Fibroblast of lung (primary cell): ENCODE results near the gene COPA. TPM values are rescaled to one million over a fixed set of nuclear protein-coding genes. Genes with fewer than 3 reads are reported as not detected.

Experiments
- DNase-seq, 2 donors: peaks; one replicate each; pipeline versions ENCODE4 v3.0.0 to v3.0.0-alpha.2; 2010; ENCODE audit warnings: low read depth in 2 of 2
- H2AFZ ChIP-seq: 2 replicates; pipeline ENCODE4 v1.5.1; 2012; ENCODE audit warnings: low read length, control low read depth, inconsistent platforms
- H3K27ac ChIP-seq: 2 replicates; pipeline ENCODE4 v1.5.1; 2011; ENCODE audit warnings: low read length, control low read depth; ENCODE audit not compliant: insufficient read depth
- H3K27me3 ChIP-seq: 2 replicates; pipeline ENCODE4 v1.5.1; 2011; ENCODE audit warnings: mild to moderate bottlenecking, low read length; ENCODE audit not compliant: control insufficient read depth, insufficient read depth
- H3K36me3 ChIP-seq: 2 replicates; pipeline ENCODE4 v1.5.1; 2011; ENCODE audit warnings: low read length; ENCODE audit not compliant: control insufficient read depth, insufficient read depth
- H3K4me1 ChIP-seq: 2 replicates; pipeline ENCODE4 v1.5.1; 2011; ENCODE audit warnings: low read length; ENCODE audit not compliant: control insufficient read depth, insufficient read depth; ENCODE audit errors: extremely low read depth
- H3K4me2 ChIP-seq: 2 replicates; pipeline ENCODE4 v1.5.1; 2011; ENCODE audit warnings: low read length, control low read depth; ENCODE audit not compliant: insufficient read depth; ENCODE audit errors: extremely low read depth
- H3K4me3 ChIP-seq, 4 experiments: fragments of 200-600 bp in 1 of 4; sonication (generic) in 1 of 4; replicated peaks in 1 of 4; 2 replicates each; pipeline ENCODE4 v1.5.1; 2011 to 2016; ENCODE audit warnings: low read length in 4 of 4, low read depth in 3 of 4, mild to moderate bottlenecking in 3 of 4, control low read depth in 2 of 4, inconsistent platforms in 1 of 4, mixed read lengths in 1 of 4; ENCODE audit not compliant: insufficient read depth in 1 of 4; ENCODE audit errors: control extremely low read depth in 1 of 4
- H3K79me2 ChIP-seq: 2 replicates; pipeline ENCODE4 v1.5.1; 2012; ENCODE audit warnings: mild to moderate bottlenecking, low read length, inconsistent platforms; ENCODE audit not compliant: control insufficient read depth, insufficient read depth
- H3K9ac ChIP-seq: 2 replicates; pipeline ENCODE4 v1.5.1; 2011; ENCODE audit warnings: mild to moderate bottlenecking, low read length, control low read depth; ENCODE audit not compliant: insufficient read depth
- H3K9me3 ChIP-seq: 2 replicates; pipeline ENCODE4 v1.5.1; 2012; ENCODE audit warnings: low read depth, low read length; ENCODE audit not compliant: control insufficient read depth, insufficient read depth
- H4K20me1 ChIP-seq: 2 replicates; pipeline ENCODE4 v1.5.1; 2011; ENCODE audit warnings: low read length; ENCODE audit not compliant: control insufficient read depth, insufficient read depth; ENCODE audit errors: extremely low read depth
- EZH2 ChIP-seq: IDR thresholded peaks from 2 replicates; pipeline ENCODE4 v1.5.1; 2012; ENCODE audit warnings: low read length, control low read depth, mild to moderate bottlenecking; ENCODE audit errors: missing control alignments
- polyA plus RNA-seq, 2 donors: library from polyadenylated mRNA; depleted of rRNA in 1 of 2; stranded (reverse) in 1 of 2; unstranded in 1 of 2; fragments of >200 nt; gene quantifications; 2 replicates each; pipeline ENCODE4 v1.2.1, GENCODE V29; 2011 to 2012; ENCODE audit warnings: missing spikeins in 1 of 2
- total RNA-seq: library from RNA; depleted of rRNA; stranded (reverse); fragments of >200 nt; gene quantifications from 2 replicates; pipeline ENCODE4 v1.2.1, GENCODE V29; 2014
- TF ChIP-seq, protein P1 (sequence below), 2 donors: IDR thresholded peaks in 1 of 2; conservative IDR thresholded peaks in 1 of 2; 1 replicate in 1 of 2; 2 replicates in 1 of 2; pipeline ENCODE4 v1.5.1; 2011 to 2012; ENCODE audit warnings: low read length in 2 of 2, control low read depth in 1 of 2, inconsistent platforms in 1 of 2, low read depth in 1 of 2, mild to moderate bottlenecking in 1 of 2

Gene COPA
- total and polyA plus RNA-seq, 2 donors (not counting 1 experiment from before 2014, with no cell fraction given) = 276 to 316 TPM

DNA sequence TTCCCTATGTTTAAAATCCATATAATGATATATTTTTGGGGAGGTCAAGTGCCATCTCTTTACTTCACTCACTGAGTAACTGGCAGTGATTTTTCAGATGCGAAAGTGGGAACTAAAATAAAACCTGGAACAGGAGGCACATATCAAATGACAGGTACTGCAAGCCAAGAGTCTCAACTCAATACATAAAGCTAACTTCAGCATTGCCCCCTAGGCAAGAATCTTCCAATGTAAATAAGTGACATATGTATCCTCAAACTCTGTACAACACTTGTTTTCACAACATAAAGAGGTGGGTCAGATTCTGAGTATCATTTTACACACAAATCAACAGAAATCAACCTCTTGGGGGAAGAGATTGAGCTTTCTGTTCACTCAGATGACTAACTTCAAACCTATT lies 98.8 kb downstream of the COPA start:
- peaks cover 3% of the 10 kb centered on the region for H3K36me3 ChIP-seq
- H3K4me1 ChIP-seq = no peaks in the 10 kb centered on the region
- no peak overlapping the region for H3K4me3 ChIP-seq
- TF ChIP-seq, protein P1, sequence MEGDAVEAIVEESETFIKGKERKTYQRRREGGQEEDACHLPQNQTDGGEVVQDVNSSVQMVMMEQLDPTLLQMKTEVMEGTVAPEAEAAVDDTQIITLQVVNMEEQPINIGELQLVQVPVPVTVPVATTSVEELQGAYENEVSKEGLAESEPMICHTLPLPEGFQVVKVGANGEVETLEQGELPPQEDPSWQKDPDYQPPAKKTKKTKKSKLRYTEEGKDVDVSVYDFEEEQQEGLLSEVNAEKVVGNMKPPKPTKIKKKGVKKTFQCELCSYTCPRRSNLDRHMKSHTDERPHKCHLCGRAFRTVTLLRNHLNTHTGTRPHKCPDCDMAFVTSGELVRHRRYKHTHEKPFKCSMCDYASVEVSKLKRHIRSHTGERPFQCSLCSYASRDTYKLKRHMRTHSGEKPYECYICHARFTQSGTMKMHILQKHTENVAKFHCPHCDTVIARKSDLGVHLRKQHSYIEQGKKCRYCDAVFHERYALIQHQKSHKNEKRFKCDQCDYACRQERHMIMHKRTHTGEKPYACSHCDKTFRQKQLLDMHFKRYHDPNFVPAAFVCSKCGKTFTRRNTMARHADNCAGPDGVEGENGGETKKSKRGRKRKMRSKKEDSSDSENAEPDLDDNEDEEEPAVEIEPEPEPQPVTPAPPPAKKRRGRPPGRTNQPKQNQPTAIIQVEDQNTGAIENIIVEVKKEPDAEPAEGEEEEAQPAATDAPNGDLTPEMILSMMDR (conservative IDR thresholded peaks at IDR 0.05 in 1 of 2, IDR thresholded peaks at IDR 0.05 in 1 of 2; ENCODE audit: low read depth in 1 of 2, low read length in 2 of 2) = no peak
- TF ChIP-seq EZH2 = no peak
- no peak for DNase-seq
- H3K27me3 ChIP-seq = no peaks in the 10 kb centered on the region
- H2AFZ ChIP-seq = no peak overlapping the region
- no peaks in the 10 kb centered on the region for H3K9me3 ChIP-seq
- no peaks in the 10 kb centered on the region for H4K20me1 ChIP-seq
- H3K27ac ChIP-seq = no peak overlapping the region
- H3K4me2 ChIP-seq = no peak overlapping the region
- H3K79me2 ChIP-seq = peaks cover 13% of the 10 kb centered on the region
- no peak overlapping the region for H3K9ac ChIP-seq

DNA sequence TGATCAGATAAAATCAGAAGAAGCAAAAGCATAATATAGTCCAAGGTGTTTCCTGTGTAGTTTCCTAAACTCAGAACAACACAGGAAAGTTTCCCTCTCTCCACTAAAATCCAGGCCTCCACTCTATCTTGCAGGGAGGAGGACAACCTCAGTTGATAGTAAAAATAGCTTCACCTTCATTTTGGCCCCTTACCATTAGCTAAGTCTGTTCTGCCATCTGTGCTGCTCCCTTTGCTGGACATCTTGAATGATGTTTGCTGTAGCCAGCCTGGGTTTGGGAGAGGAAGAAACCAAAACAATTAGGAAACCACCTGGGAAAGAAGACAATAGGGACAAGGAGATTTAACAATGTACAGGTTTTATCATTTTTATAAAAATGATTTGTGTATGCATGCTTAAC lies 99.3 kb downstream of the COPA start:
- TF ChIP-seq EZH2 = no peak
- TF ChIP-seq, protein P1 (conservative IDR thresholded peaks at IDR 0.05 in 1 of 2, IDR thresholded peaks at IDR 0.05 in 1 of 2; ENCODE audit: low read depth in 1 of 2, low read length in 2 of 2) = no peak
- Histone ChIP-seq H3K79me2 (peaks cover 13% of the 10 kb centered on the region), H3K27me3 (no peaks in the 10 kb centered on the region), H3K4me1 (no peaks in the 10 kb centered on the region), H3K4me3 (no peak overlapping the region), H3K9me3 (no peaks in the 10 kb centered on the region), H3K9ac (no peak overlapping the region), H3K36me3 (peaks cover 3% of the 10 kb centered on the region), H2AFZ (no peak overlapping the region), H3K27ac (no peak overlapping the region), H4K20me1 (no peaks in the 10 kb centered on the region), H3K4me2 (no peak overlapping the region)
- DNase-seq = no peak

DNA sequence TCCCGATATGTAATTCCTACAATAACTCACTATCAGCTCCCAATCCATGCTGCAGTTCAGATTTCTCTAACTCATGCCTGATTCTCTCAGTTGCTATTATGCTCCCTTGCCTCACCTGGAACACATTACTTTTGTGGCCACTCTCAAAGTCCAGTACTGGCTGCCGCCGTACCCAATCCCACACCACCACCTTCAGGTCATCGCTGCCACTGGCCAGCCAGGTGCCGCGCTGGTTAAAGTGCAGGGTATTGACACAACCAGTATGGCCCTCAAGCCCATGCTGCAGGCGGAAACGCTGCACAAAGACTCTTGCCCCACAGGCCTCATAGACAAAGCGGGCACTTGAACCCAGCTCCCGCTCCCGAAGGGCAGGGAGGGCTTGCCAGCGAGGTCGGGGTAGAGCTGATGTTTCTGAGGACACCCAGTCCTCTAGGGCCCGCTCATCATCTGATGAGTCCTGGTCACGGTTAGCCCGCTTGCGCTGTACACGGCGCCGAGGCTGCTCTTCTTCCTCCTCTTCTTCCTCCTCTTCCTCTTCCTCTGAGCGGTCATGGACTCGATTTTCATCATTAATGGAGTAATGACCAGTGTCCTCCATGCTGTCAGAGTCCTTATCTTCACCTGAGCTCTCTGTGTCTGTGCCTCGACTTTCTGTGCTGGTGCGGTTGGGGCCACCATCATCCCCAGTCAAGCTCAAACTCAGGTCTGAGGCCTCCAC lies 103.3 kb downstream of the COPA start:
- Histone ChIP-seq H2AFZ (no peak overlapping the region), H3K36me3 (peaks cover 10% of the 10 kb centered on the region), H3K9me3 (no peaks in the 10 kb centered on the region), H3K79me2 (no peaks in the 10 kb centered on the region), H3K27ac (no peak overlapping the region), H3K9ac (no peak overlapping the region), H3K27me3 (no peaks in the 10 kb centered on the region), H3K4me2 (no peak overlapping the region), H3K4me3 (no peak overlapping the region), H3K4me1 (no peaks in the 10 kb centered on the region), H4K20me1 (no peaks in the 10 kb centered on the region)
- TF ChIP-seq EZH2 = no peak
- TF ChIP-seq, protein P1 (conservative IDR thresholded peaks at IDR 0.05 in 1 of 2, IDR thresholded peaks at IDR 0.05 in 1 of 2; ENCODE audit: low read depth in 1 of 2, low read length in 2 of 2) = no peak
- no peak for DNase-seq

Other genes with a start within 250 kb of the COPA start
- gene IGSF8, start 244.6 kb downstream of the COPA start, total RNA-seq = 24.4 and 27.7 TPM in 2 replicates
- 6.2 and 6.5 TPM in 2 replicates for gene IGSF8, start 244.6 kb downstream of the COPA start, polyA plus RNA-seq
- 1.8 and 32.9 TPM in 2 replicates for gene ATP1A2, start 227.5 kb downstream of the COPA start, total RNA-seq
- gene ATP1A2, start 227.5 kb downstream of the COPA start, polyA plus RNA-seq = 0.01 and 0.44 TPM in 2 replicates
- 0.26 TPM in 1 of 2 replicates, not detected in the other for gene ATP1A4, start 191.6 kb downstream of the COPA start, total RNA-seq
- not detected in 2 replicates for gene ATP1A4, start 191.6 kb downstream of the COPA start, polyA plus RNA-seq
- 0.17 and 0.26 TPM in 2 replicates for gene CASQ1, start 152.7 kb downstream of the COPA start, total RNA-seq
- gene CASQ1, start 152.7 kb downstream of the COPA start, polyA plus RNA-seq = 0.15 TPM in 1 of 2 replicates, not detected in the other
- gene PEA15, start 137.9 kb downstream of the COPA start, total RNA-seq = 84.7 and 108 TPM in 2 replicates
- gene PEA15, start 137.9 kb downstream of the COPA start, polyA plus RNA-seq = 816 and 871 TPM in 2 replicates
- 66.3 and 89.8 TPM in 2 replicates for gene DCAF8, start 80.7 kb downstream of the COPA start, total RNA-seq
- 72.6 and 75.4 TPM in 2 replicates for gene DCAF8, start 80.7 kb downstream of the COPA start, polyA plus RNA-seq
- gene PEX19, start 58.1 kb downstream of the COPA start, total RNA-seq = 43.7 and 72.8 TPM in 2 replicates
- gene PEX19, start 58.1 kb downstream of the COPA start, polyA plus RNA-seq = 77.4 and 78.4 TPM in 2 replicates
- 61.9 and 97.1 TPM in 2 replicates for gene NCSTN, start 133 bp upstream of the COPA start, total RNA-seq
- gene NCSTN, start 133 bp upstream of the COPA start, polyA plus RNA-seq = 188 and 207 TPM in 2 replicates
- gene NHLH1, start 23.8 kb upstream of the COPA start, total RNA-seq = not detected in 2 replicates
- gene NHLH1, start 23.8 kb upstream of the COPA start, polyA plus RNA-seq = 0.05 and 0.14 TPM in 2 replicates
- under 0.01 TPM in 1 of 2 replicates, not detected in the other for gene VANGL2, start 57.3 kb upstream of the COPA start, total RNA-seq
- 0.01 and 0.02 TPM in 2 replicates for gene VANGL2, start 57.3 kb upstream of the COPA start, polyA plus RNA-seq
- gene SLAMF6, start 180.0 kb upstream of the COPA start, total RNA-seq = not detected in 2 replicates
- not detected in 2 replicates for gene SLAMF6, start 180.0 kb upstream of the COPA start, polyA plus RNA-seq
- under 0.01 TPM in 1 of 2 replicates, not detected in the other for gene CD84, start 236.2 kb upstream of the COPA start, total RNA-seq
- gene CD84, start 236.2 kb upstream of the COPA start, polyA plus RNA-seq = not detected in 2 replicates